GM12878 (cell line): ENCODE results near the gene SESTD1. TPM values are rescaled to one million over a fixed set of nuclear protein-coding genes. Genes with fewer than 3 reads are reported as not detected.

Experiments used
- ATAC-seq: fragments of 200-7000 bp; cut with Tn5 transposase; 3 replicates; pipeline ENCODE4 v1.9.1; 2020; ENCODE audit warnings: mild to moderate bottlenecking, moderate library complexity
- BruUV-seq: library from RNA; stranded (reverse); fragments of 400-500 nt; replicated peaks from 2 replicates; lab custom pipeline; 2021; lab: Mats Ljungman, UMichigan
- CTCF ChIA-PET: fragments of 300-600 bp; sonication (Branson Sonifier 250); formaldehyde crosslinking; extraction: SDS; loops from one replicate; lab custom pipeline; 2021; ENCODE audit warnings: inconsistent platforms; lab: Yijun Ruan, JAX
- POLR2A ChIA-PET: fragments of 350-600 bp; formaldehyde crosslinking; extraction: SDS; loops from one replicate; lab custom pipeline; 2021; ENCODE audit warnings: inconsistent platforms; lab: Charles Lee
- RAD21 ChIA-PET: fragments of 300-600 bp; sonication (Branson Sonifier 250); formaldehyde crosslinking; loops from one replicate; lab custom pipeline; 2023; ENCODE audit warnings: antibody characterized with exemption; ENCODE audit not compliant: unreplicated experiment; lab: Charles Lee
- SMC1A ChIA-PET: fragments of 300-600 bp; sonication (Branson Sonifier 250); formaldehyde crosslinking; loops from one replicate; lab custom pipeline; 2023; ENCODE audit not compliant: unreplicated experiment, uncharacterized antibody; lab: Charles Lee
- DNase-seq: peaks from one replicate; pipeline ENCODE4 v3.0.0-alpha.2; 2011; ENCODE audit warnings: low read depth, low spot score
- FAIRE-seq: peaks from 3 replicates; lab custom pipeline; 2011; peaks lifted over from hg19 to GRCh38; lab: Jason Lieb, UNC
- H2AFZ ChIP-seq: 2 replicates; pipeline ENCODE4 v1.6.0; 2011; ENCODE audit warnings: low read depth, low read length, control low read depth; ENCODE audit not compliant: control insufficient read depth
- H3K27ac ChIP-seq: 2 replicates; pipeline ENCODE4 v1.5.1; 2011; ENCODE audit warnings: control low read depth; ENCODE audit not compliant: control insufficient read depth, insufficient read depth
- H3K27me3 ChIP-seq, 2 experiments: replicated peaks in 1 of 2; 2 replicates each; pipeline versions ENCODE4 v1.6.0 to v1.6.1; 2011; ENCODE audit warnings: low read length in 1 of 2; ENCODE audit not compliant: control insufficient read depth in 2 of 2, insufficient read depth in 2 of 2
- H3K36me3 ChIP-seq, 2 experiments: 2 replicates each; pipeline ENCODE4 v1.5.1; 2011; ENCODE audit warnings: low read length in 1 of 2; ENCODE audit not compliant: control insufficient read depth in 2 of 2, insufficient read depth in 2 of 2
- H3K4me1 ChIP-seq: 2 replicates; pipeline ENCODE4 v1.6.1; 2011; ENCODE audit warnings: mild to moderate bottlenecking, low read length, moderate library complexity, mixed read lengths; ENCODE audit not compliant: control insufficient read depth, insufficient read depth
- H3K4me2 ChIP-seq: 2 replicates; pipeline ENCODE4 v1.6.0; 2011; ENCODE audit warnings: control low read depth; ENCODE audit not compliant: control insufficient read depth, insufficient read depth
- H3K4me3 ChIP-seq: fragments of 200-600 bp; sonication (generic); 2 replicates; pipeline ENCODE4 v1.5.1; 2016
- H3K79me2 ChIP-seq: 2 replicates; pipeline ENCODE4 v1.6.0; 2011; ENCODE audit warnings: low read length; ENCODE audit not compliant: control insufficient read depth, insufficient read depth
- H3K9ac ChIP-seq: 2 replicates; pipeline ENCODE4 v1.8.0; 2011; ENCODE audit warnings: low read length, control low read depth, mixed read lengths; ENCODE audit not compliant: control insufficient read depth, insufficient read depth
- H3K9me3 ChIP-seq: replicated peaks from 3 replicates; pipeline ENCODE4 v1.5.1; 2011; ENCODE audit warnings: mild to moderate bottlenecking, low read length; ENCODE audit not compliant: control insufficient read depth, insufficient read depth
- H4K20me1 ChIP-seq: 2 replicates; pipeline ENCODE4 v1.6.0; 2011; ENCODE audit not compliant: control insufficient read depth, insufficient read depth
- ATF7 ChIP-seq: fragments of 450-650 bp; IDR thresholded peaks from 2 replicates; pipeline ENCODE4 v1.6.1; 2016; ENCODE audit warnings: low read depth, mild to moderate bottlenecking
- BRCA1 ChIP-seq: IDR thresholded peaks from 2 replicates; pipeline ENCODE4 v1.6.1; 2011; ENCODE audit warnings: low read depth, low read length, improper control_type of control experiment
- PBX3 ChIP-seq: IDR thresholded peaks from 2 replicates; pipeline ENCODE4 v1.6.1; 2011; ENCODE audit warnings: mild to moderate bottlenecking, low read depth, low read length, moderate library complexity; ENCODE audit not compliant: insufficient replicate concordance
- SP1 ChIP-seq: IDR thresholded peaks from one replicate; pipeline ENCODE4 v1.6.1; 2011; ENCODE audit warnings: low read depth, low read length
- SREBF1 ChIP-seq: IDR thresholded peaks from 2 replicates; pipeline ENCODE4 v1.6.1; 2012; ENCODE audit warnings: mild to moderate bottlenecking, low read length
- WGBS: methylation state at CpG from one replicate; pipeline ENCODE4 v1.1.6; 2016; ENCODE audit warnings: low lambda C conversion rate; ENCODE audit not compliant: insufficient replicate concordance, insufficient coverage; ENCODE audit errors: missing lambda C conversion rate; 5-methylcytosine and 5-hydroxymethylcytosine counted together
- in situ Hi-C: fragments of 300-500 bp; cut with MboI; formaldehyde crosslinking; loops from 9 replicates; pipeline ENCODE4 v1.14.3; 2018; ENCODE audit warnings: mixed read lengths
- intact Hi-C: fragments of 100-400 bp; cut with micrococcal nuclease; formaldehyde crosslinking; loops from one replicate; pipeline ENCODE4 v1.14.2; 2022; ENCODE audit not compliant: unreplicated experiment
- polyA plus RNA-seq, 11 experiments: library from polyadenylated mRNA; depleted of rRNA in 4 of 11; unstranded in 6 of 11; stranded (reverse) in 5 of 11; fragments of >200 nt; fragmentation: Nextera tagmentation in 4 of 11; fragmentation: Illumina TruSeq in 1 of 11; extraction: Ambion mirVana in 4 of 11; extraction: Trizol in 1 of 11; gene quantifications; 1 replicate in 1 of 11; 2 replicates in 10 of 11; pipeline versions ENCODE4 v1.2.1 to v1.2.3, GENCODE V29; 2011 to 2016; ENCODE audit warnings: inconsistent platforms in 2 of 11, missing spikeins in 2 of 11, low read depth in 1 of 11
- total RNA-seq, 4 experiments: library from RNA; depleted of rRNA in 3 of 4; stranded (reverse); fragments of >200 nt in 3 of 4; fragmentation: Illumina TruSeq in 1 of 4; extraction: Trizol in 1 of 4; gene quantifications; 2 replicates each; pipeline versions ENCODE4 v1.2.1 to v1.2.3, GENCODE V29; 2013 to 2021

The SESTD1 gene
- total and polyA plus RNA-seq, 10 of the 15 experiments (the other 5 are each of a cell fraction or from before 2014, with no cell fraction given) = 4.4 to 22.7 (median 9.5) TPM

GRCh38 chr2:179140571-179140970, 124.1 kb downstream of the SESTD1 start (continued):
- TF ChIP-seq PBX3 (no peak), BRCA1 (no peak), SREBF1 (no peak)

- WGBS = 51% methylated on average over 4 of the region's 4 CpGs
- intact Hi-C loops = no loop called here
Observed at GRCh38 chr2:179139506-179139905, 125.1 kb downstream of the SESTD1 start.

More at GRCh38 chr2:179139506-179139905, 125.1 kb downstream of the SESTD1 start:
- ChIA-PET SMC1A (no interaction called here), RAD21 (no interaction called here), POLR2A (no interaction called here), CTCF (interaction anchor here (1.8 kb wide), 1 partner anchor 10 kb away, joined by 5 read pairs; no protein-coding TSS in a partner anchor)
- no peak overlapping the region for H3K9ac ChIP-seq
- H4K20me1 ChIP-seq = no peaks in the 10 kb centered on the region
- H2AFZ ChIP-seq = no peak overlapping the region
- no peaks in the 10 kb centered on the region for H3K27me3 ChIP-seq
- TF ChIP-seq ATF7 (no peak), SP1 (no peak)
- no peaks in the 10 kb centered on the region for H3K79me2 ChIP-seq
- ATAC-seq (no peak), DNase-seq (no peak), FAIRE-seq (no peak)
- H3K4me1 ChIP-seq = no peaks in the 10 kb centered on the region
- H3K27ac ChIP-seq = no peak overlapping the region
- no peak overlapping the region for H3K4me3 ChIP-seq
- H3K9me3 ChIP-seq = no peaks in the 10 kb centered on the region
- no peaks in the 10 kb centered on the region for H3K36me3 ChIP-seq
- BruUV-seq = no TSS peak
- H3K4me2 ChIP-seq = no peak overlapping the region
- in situ Hi-C loops = loop anchor here (10.0 kb wide), 1 partner anchor 345 kb away; no protein-coding TSS in a partner anchor
